ENCODE measurements around the gene AUTS2.

GRCh38 chr7:69686366-69686765, 88.1 kb downstream of the AUTS2 start:
- no peak for TF ChIP-seq POLR2AphosphoS5 (IDR thresholded peaks at IDR 0.05; ENCODE audit: low read depth, low read length)
- no peak for TF ChIP-seq POLR2A (IDR thresholded peaks at IDR 0.05; ENCODE audit: low read depth, low read length)
- no peak for TF ChIP-seq TAF1 (IDR thresholded peaks at IDR 0.05; ENCODE audit: low read depth, low read length)
- no peak for TF ChIP-seq SPI1 (IDR thresholded peaks at IDR 0.05; ENCODE audit: low read depth, low read length)
- no peak for TF ChIP-seq POU2F2 (IDR thresholded peaks at IDR 0.05; ENCODE audit: low read depth, low read length)

All from GM12891 (cell line).